GM18499 (cell line): ENCODE data around the gene ZNF677.
"Not testable (repeated sequence)": the region's sequence is repeated elsewhere in the genome, so short reads cannot be mapped to it uniquely, and the experiment has no call there.

Experiments used
- ATAC-seq: cut with Tn5 transposase; IDR thresholded peaks from one replicate; pipeline ENCODE4 v1.9.1; 2021; ENCODE audit warnings: moderate number of reproducible peaks; ENCODE audit not compliant: insufficient read depth, unreplicated experiment

ZNF677 gene

GRCh38 chr19:53254411-53255341, at the start of gene ZNF677:
Gene ZNF677, minus strand, starts transcription at chr19:53254873. Its CDS starts 3,323 bp downstream, at chr19:53251550.
- ATAC-seq, result no peak

- ATAC-seq, result not testable (repeated sequence)
These were observed 46.7 kb upstream of the ZNF677 start for GRCh38 chr19:53301341-53301740.

GRCh38 chr19:53294786-53295441, 40.2 kb upstream of the ZNF677 start:
- ATAC-seq, result no peak

GRCh38 chr19:53290758-53291549, 36.3 kb upstream of the ZNF677 start:
- no peak for ATAC-seq

GRCh38 chr19:53285087-53285486, 30.4 kb upstream of the ZNF677 start:
- no peak for ATAC-seq

- ATAC-seq, result not testable (repeated sequence)
These were observed 27.3 kb upstream of the ZNF677 start for GRCh38 chr19:53281947-53282346.

- no peak for ATAC-seq
These were observed 20.8 kb upstream of the ZNF677 start for GRCh38 chr19:53275480-53275879.

GRCh38 chr19:53272044-53272443, 17.4 kb upstream of the ZNF677 start:
- ATAC-seq, result no peak

- ATAC-seq, result not testable (repeated sequence)
These were observed 15.2 kb upstream of the ZNF677 start for GRCh38 chr19:53269861-53270260.

GRCh38 chr19:53267623-53268022, 12.9 kb upstream of the ZNF677 start, which contains the start of gene VN1R4:
Gene VN1R4, minus strand, starts transcription at chr19:53267723. Its CDS starts 58 bp downstream, at chr19:53267665.
- ATAC-seq, result not testable (repeated sequence)

GRCh38 chr19:53257715-53258342, 3.2 kb upstream of the ZNF677 start, which contains the start of gene VN1R2:
Gene VN1R2, plus strand, starts transcription at chr19:53258292. Its CDS starts 84 bp downstream, at chr19:53258376.
- ATAC-seq, result not testable (repeated sequence)

GRCh38 chr19:53246498-53246897, 8.2 kb downstream of the ZNF677 start:
- no peak for ATAC-seq

- no peak for ATAC-seq
These were observed 17.4 kb downstream of the ZNF677 start for GRCh38 chr19:53237114-53237777.

- ATAC-seq, result no peak
These were observed 30.1 kb downstream of the ZNF677 start for GRCh38 chr19:53224606-53225005.

- not testable (repeated sequence) for ATAC-seq
These were observed 32.0 kb downstream of the ZNF677 start for GRCh38 chr19:53222716-53223115.

GRCh38 chr19:53212703-53213320, 41.9 kb downstream of the ZNF677 start:
- no peak for ATAC-seq

GRCh38 chr19:53211554-53211953, 43.1 kb downstream of the ZNF677 start:
- ATAC-seq, result not testable (repeated sequence)

GRCh38 chr19:53196777-53197396, 57.8 kb downstream of the ZNF677 start:
- ATAC-seq, result no peak
